Panc1 (cell line): ENCODE measurements around the gene PHF2. TPM values are rescaled to one million over a fixed set of nuclear protein-coding genes. Genes with fewer than 3 reads are reported as not detected.

Experiments used
- ATAC-seq: fragments of 200-7000 bp; cut with Tn5 transposase; 2 replicates; pipeline ENCODE4 v1.9.1; 2020; ENCODE audit warnings: mild to moderate bottlenecking, moderate library complexity
- BruUV-seq: library from RNA; stranded (reverse); fragments of 400-500 nt; replicated peaks from 2 replicates; lab custom pipeline; 2021; lab: Mats Ljungman, UMichigan
- CTCF ChIA-PET: fragments of 300-600 bp; sonication (Branson Sonifier 250); formaldehyde crosslinking; loops from one replicate; lab custom pipeline; 2022; ENCODE audit warnings: antibody characterized with exemption; lab: Charles Lee
- POLR2A ChIA-PET: fragments of 300-600 bp; sonication (Branson Sonifier 250); formaldehyde crosslinking; loops from one replicate; lab custom pipeline; 2022; ENCODE audit warnings: antibody characterized with exemption; lab: Charles Lee
- DNase-seq: peaks from one replicate; pipeline ENCODE4 v3.0.0-alpha.2; 2010; ENCODE audit warnings: low read depth, low spot score
- H3K27ac ChIP-seq: 2 replicates; pipeline ENCODE4 v1.5.1; 2011; ENCODE audit warnings: mild to moderate bottlenecking, low read length, inconsistent platforms
- H3K27me3 ChIP-seq: fragments of 200-500 bp; sonication (Bioruptor generic); 2 replicates; pipeline ENCODE4 v1.6.0; 2014; ENCODE audit warnings: low read length, inconsistent platforms; ENCODE audit not compliant: control insufficient read depth, insufficient read depth
- H3K36me3 ChIP-seq: fragments of 200-500 bp; sonication (Bioruptor generic); 2 replicates; pipeline ENCODE4 v1.5.1; 2014; ENCODE audit warnings: inconsistent platforms, mild to moderate bottlenecking, low read length, moderate library complexity; ENCODE audit not compliant: control insufficient read depth, insufficient read depth
- H3K4me1 ChIP-seq: 2 replicates; pipeline ENCODE4 v1.5.1; 2011; ENCODE audit warnings: inconsistent platforms, mild to moderate bottlenecking, low read length, moderate library complexity; ENCODE audit not compliant: control insufficient read depth, insufficient read depth
- H3K4me3 ChIP-seq, 2 experiments: 2 replicates each; pipeline ENCODE4 v1.5.1; 2011 to 2012; ENCODE audit warnings: low read depth in 2 of 2, low read length in 2 of 2, mild to moderate bottlenecking in 2 of 2, inconsistent platforms in 1 of 2, moderate library complexity in 1 of 2
- H3K9me3 ChIP-seq: fragments of 200-500 bp; sonication (Bioruptor generic); 2 replicates; pipeline ENCODE4 v1.5.1; 2014; ENCODE audit warnings: low read depth, mild to moderate bottlenecking, inconsistent platforms, low read length, moderate library complexity; ENCODE audit not compliant: control insufficient read depth, insufficient read depth
- CTCF ChIP-seq: fragments of 450-650 bp; IDR thresholded peaks from 2 replicates; pipeline ENCODE4 v1.5.1; 2017; ENCODE audit warnings: mild to moderate bottlenecking
- POLR2AphosphoS5 ChIP-seq: IDR thresholded peaks from 2 replicates; pipeline ENCODE4 v1.6.1; 2012; ENCODE audit warnings: mild to moderate bottlenecking, low read depth, low read length, moderate library complexity
- REST ChIP-seq, 2 experiments: IDR thresholded peaks; 2 replicates each; pipeline ENCODE4 v1.6.1; 2011 to 2012; ENCODE audit warnings: low read depth in 2 of 2, control low read depth in 1 of 2, low read length in 1 of 2, mild to moderate bottlenecking in 1 of 2, moderate library complexity in 1 of 2; ENCODE audit not compliant: insufficient read depth in 1 of 2
- SIN3A ChIP-seq: IDR thresholded peaks from 2 replicates; pipeline ENCODE4 v1.6.1; 2012; ENCODE audit warnings: low read depth, mild to moderate bottlenecking, low read length, moderate library complexity, borderline replicate concordance; ENCODE audit not compliant: insufficient read depth
- TCF7L2 ChIP-seq: IDR thresholded peaks from 2 replicates; pipeline ENCODE4 v1.6.1; 2011; ENCODE audit warnings: mild to moderate bottlenecking, low read depth, low read length, inconsistent platforms
- in situ Hi-C: cut with HindIII; loops from 2 replicates; pipeline ENCODE4 v1.10.0; 2016; ENCODE audit warnings: low sequenced_read_pairs, low pct_unique_long_range_greater_than_20kb
- intact Hi-C: fragments of 100-400 bp; cut with micrococcal nuclease; formaldehyde crosslinking; loops from one replicate; pipeline ENCODE4 v1.10.0; 2022; ENCODE audit not compliant: unreplicated experiment
- total RNA-seq: library from RNA; stranded (reverse); gene quantifications from one replicate; pipeline ENCODE4 v1.2.1, GENCODE V29; 2021; ENCODE audit not compliant: unreplicated experiment

The PHF2 gene
- total RNA-seq, 1 experiment from 2014 or later: 16.6 TPM

GRCh38 chr9:93598647-93599241 lies 22.4 kb downstream of the PHF2 start:
- intact Hi-C loops (no loop called here), in situ Hi-C loops (no loop called here)
- H3K4me1 ChIP-seq: no peaks in the 10 kb centered on the region; the same call in 1 of the 2 replicates
- BruUV-seq: no TSS peak
- no peaks in the 10 kb centered on the region for H3K9me3 ChIP-seq
- H3K27ac ChIP-seq: no peak overlapping the region
- TF ChIP-seq CTCF (no peak), SIN3A (no peak)
- ATAC-seq (no peak), DNase-seq (no peak)
- no peaks in the 10 kb centered on the region for H3K27me3 ChIP-seq
- ChIA-PET POLR2A (no interaction called here), CTCF (no interaction called here)
- no peaks in the 10 kb centered on the region for H3K36me3 ChIP-seq
- no peak overlapping the region for H3K4me3 ChIP-seq

- no peak for ATAC-seq
Measured at GRCh38 chr9:93599571-93600403, 23.4 kb downstream of the PHF2 start.

More at GRCh38 chr9:93599571-93600403, 23.4 kb downstream of the PHF2 start:
- no peak for DNase-seq
- no peaks in the 10 kb centered on the region for H3K36me3 ChIP-seq
- TF ChIP-seq SIN3A (no peak), TCF7L2 (no peak), REST (IDR thresholded peaks at IDR 0.05; ENCODE audit: insufficient read depth in 1 of 2, low read depth in 2 of 2, low read length in 1 of 2) (no peak), CTCF (no peak), POLR2AphosphoS5 (no peak)
- intact Hi-C loops: no loop called here
- H3K4me3 ChIP-seq: no peak overlapping the region
- H3K9me3 ChIP-seq: no peaks in the 10 kb centered on the region
- in situ Hi-C loops: no loop called here
- ChIA-PET CTCF (interaction anchor here (0.6 kb wide), 1 partner anchor 204 kb away, joined by 4 read pairs; no protein-coding TSS in a partner anchor), POLR2A (no interaction called here)
- H3K4me1 ChIP-seq: no peaks in the 10 kb centered on the region
- BruUV-seq: no TSS peak
- no peaks in the 10 kb centered on the region for H3K27me3 ChIP-seq
- H3K27ac ChIP-seq: no peak overlapping the region
